Measurements from ENCODE around the gene RIMS3.

Gene RIMS3

GRCh38 chr1:40661678-40662077 lies 3.8 kb downstream of the RIMS3 start:
- no peaks in the 10 kb centered on the region for H3K27me3 ChIP-seq (ENCODE audit: insufficient read depth, insufficient read length)
- no peak for TF ChIP-seq SUZ12 (IDR thresholded peaks at IDR 0.05; ENCODE audit: extremely low read depth, insufficient read depth, insufficient read length)
- TF ChIP-seq YY1 (IDR thresholded peaks at IDR 0.05; ENCODE audit: insufficient read depth, insufficient read length), result no peak
- no peak for TF ChIP-seq ZNF274 (IDR thresholded peaks at IDR 0.05; ENCODE audit: low read depth, low read length)
- H3K4me1 ChIP-seq (ENCODE audit: insufficient read depth, insufficient read length), result peaks cover 29% of the 10 kb centered on the region
- no peak for DNase-seq (ENCODE audit: low read depth, low spot score)
- no peaks in the 10 kb centered on the region for H3K36me3 ChIP-seq (ENCODE audit: insufficient read depth, insufficient read length, low read length)
- H3K4me3 ChIP-seq (ENCODE audit: insufficient read length, low read depth), result no peak overlapping the region
- no peaks in the 10 kb centered on the region for H3K9me3 ChIP-seq (ENCODE audit: insufficient read depth, low read length)
- H3K9ac ChIP-seq (ENCODE audit: insufficient read length, low read depth), result no peak overlapping the region

GRCh38 chr1:40659649-40659947 lies 5.9 kb downstream of the RIMS3 start:
- TF ChIP-seq ZNF274 (IDR thresholded peaks at IDR 0.05; ENCODE audit: low read depth, low read length) (no peak), SUZ12 (IDR thresholded peaks at IDR 0.05; ENCODE audit: extremely low read depth, insufficient read depth, insufficient read length) (no peak), YY1 (IDR thresholded peaks at IDR 0.05; ENCODE audit: insufficient read depth, insufficient read length) (no peak)
- Histone ChIP-seq H3K4me1 (ENCODE audit: insufficient read depth, insufficient read length) (peaks cover 32% of the 10 kb centered on the region), H3K9ac (ENCODE audit: insufficient read length, low read depth) (no peak overlapping the region), H3K4me3 (ENCODE audit: insufficient read length, low read depth) (no peak overlapping the region), H3K27me3 (ENCODE audit: insufficient read depth, insufficient read length) (no peaks in the 10 kb centered on the region), H3K36me3 (ENCODE audit: insufficient read depth, insufficient read length, low read length) (no peaks in the 10 kb centered on the region), H3K9me3 (ENCODE audit: insufficient read depth, low read length) (no peaks in the 10 kb centered on the region)
- no peak for DNase-seq (ENCODE audit: low read depth, low spot score)

DNA sequence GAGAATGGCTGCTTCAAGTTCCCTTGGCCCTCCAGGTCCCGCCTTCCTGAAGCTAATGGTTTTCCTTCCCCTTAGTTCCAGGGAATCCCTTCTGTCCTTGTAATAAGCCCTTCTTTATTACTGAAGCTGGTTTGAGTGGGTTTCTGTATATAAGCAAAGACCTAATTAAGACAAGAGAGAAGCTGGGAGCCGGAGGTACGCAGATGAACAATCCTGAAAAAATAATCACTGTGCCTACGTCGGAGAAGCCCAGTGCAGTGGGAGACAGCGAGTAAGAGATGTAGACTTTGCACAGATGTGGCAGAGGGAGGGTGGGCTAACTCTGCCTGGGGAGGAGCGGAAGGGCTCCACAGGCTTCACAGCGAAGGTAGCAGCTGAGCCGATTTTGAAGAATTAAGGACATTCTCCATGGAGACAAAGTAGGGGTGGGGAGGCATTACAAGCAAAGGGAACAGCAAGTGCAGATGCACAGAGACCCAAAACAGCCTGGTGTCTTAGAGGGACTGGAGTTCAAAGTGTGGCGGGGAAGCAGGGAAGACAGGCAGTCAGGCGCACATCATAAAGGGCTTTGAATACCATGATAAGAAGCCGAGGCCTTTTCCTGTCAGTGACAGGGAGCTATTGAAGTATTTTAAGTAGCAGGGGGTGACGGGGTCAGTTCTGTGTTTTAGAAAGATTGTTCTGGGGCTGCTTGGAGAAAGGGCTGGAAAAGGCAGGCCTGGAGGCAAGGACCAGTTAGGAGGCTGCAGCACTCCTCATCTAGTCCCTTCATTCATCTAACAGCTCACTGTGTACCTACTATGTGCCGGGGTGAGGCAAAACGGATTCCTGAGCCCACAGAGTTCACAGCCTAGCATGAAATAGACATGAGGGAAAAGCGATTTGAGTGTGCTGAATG lies 6.5 kb downstream of the RIMS3 start:
- Histone ChIP-seq H3K4me3 (ENCODE audit: insufficient read length, low read depth) (no peak overlapping the region), H3K36me3 (ENCODE audit: insufficient read depth, insufficient read length, low read length) (no peaks in the 10 kb centered on the region), H3K27me3 (ENCODE audit: insufficient read depth, insufficient read length) (no peaks in the 10 kb centered on the region), H3K9ac (ENCODE audit: insufficient read length, low read depth) (no peak overlapping the region), H3K4me1 (ENCODE audit: insufficient read depth, insufficient read length) (peaks cover 31% of the 10 kb centered on the region), H3K9me3 (ENCODE audit: insufficient read depth, low read length) (no peaks in the 10 kb centered on the region)
- DNase-seq (ENCODE audit: low read depth, low spot score), result no peak
- TF ChIP-seq ZNF274 (IDR thresholded peaks at IDR 0.05; ENCODE audit: low read depth, low read length), result no peak
- TF ChIP-seq YY1 (IDR thresholded peaks at IDR 0.05; ENCODE audit: insufficient read depth, insufficient read length), result no peak
- TF ChIP-seq SUZ12 (IDR thresholded peaks at IDR 0.05; ENCODE audit: extremely low read depth, insufficient read depth, insufficient read length), result no peak

GRCh38 chr1:40657046-40657445 lies 8.4 kb downstream of the RIMS3 start:
- H3K9ac ChIP-seq (ENCODE audit: insufficient read length, low read depth), result no peak overlapping the region
- TF ChIP-seq SUZ12 (IDR thresholded peaks at IDR 0.05; ENCODE audit: extremely low read depth, insufficient read depth, insufficient read length), result no peak
- no peak for TF ChIP-seq YY1 (IDR thresholded peaks at IDR 0.05; ENCODE audit: insufficient read depth, insufficient read length)
- TF ChIP-seq ZNF274 (IDR thresholded peaks at IDR 0.05; ENCODE audit: low read depth, low read length), result no peak
- no peak overlapping the region for H3K4me3 ChIP-seq (ENCODE audit: insufficient read length, low read depth)
- no peaks in the 10 kb centered on the region for H3K27me3 ChIP-seq (ENCODE audit: insufficient read depth, insufficient read length)
- no peaks in the 10 kb centered on the region for H3K36me3 ChIP-seq (ENCODE audit: insufficient read depth, insufficient read length, low read length)
- no peaks in the 10 kb centered on the region for H3K9me3 ChIP-seq (ENCODE audit: insufficient read depth, low read length)
- H3K4me1 ChIP-seq (ENCODE audit: insufficient read depth, insufficient read length), result peaks cover 23% of the 10 kb centered on the region
- no peak for DNase-seq (ENCODE audit: low read depth, low spot score)

GRCh38 chr1:40653851-40654537 lies 11.5 kb downstream of the RIMS3 start:
- Histone ChIP-seq H3K9ac (ENCODE audit: insufficient read length, low read depth) (peak overlapping the region; percentile 63), H3K9me3 (ENCODE audit: insufficient read depth, low read length) (no peaks in the 10 kb centered on the region), H3K4me3 (ENCODE audit: insufficient read length, low read depth) (peak overlapping the region; percentile 40), H3K4me1 (ENCODE audit: insufficient read depth, insufficient read length) (peaks cover 30% of the 10 kb centered on the region), H3K27me3 (ENCODE audit: insufficient read depth, insufficient read length) (no peaks in the 10 kb centered on the region), H3K36me3 (ENCODE audit: insufficient read depth, insufficient read length, low read length) (no peaks in the 10 kb centered on the region)
- TF ChIP-seq YY1 (IDR thresholded peaks at IDR 0.05; ENCODE audit: insufficient read depth, insufficient read length), result no peak
- no peak for TF ChIP-seq SUZ12 (IDR thresholded peaks at IDR 0.05; ENCODE audit: extremely low read depth, insufficient read depth, insufficient read length)
- no peak for TF ChIP-seq ZNF274 (IDR thresholded peaks at IDR 0.05; ENCODE audit: low read depth, low read length)
- DNase-seq (ENCODE audit: low read depth, low spot score), result no peak

DNA sequence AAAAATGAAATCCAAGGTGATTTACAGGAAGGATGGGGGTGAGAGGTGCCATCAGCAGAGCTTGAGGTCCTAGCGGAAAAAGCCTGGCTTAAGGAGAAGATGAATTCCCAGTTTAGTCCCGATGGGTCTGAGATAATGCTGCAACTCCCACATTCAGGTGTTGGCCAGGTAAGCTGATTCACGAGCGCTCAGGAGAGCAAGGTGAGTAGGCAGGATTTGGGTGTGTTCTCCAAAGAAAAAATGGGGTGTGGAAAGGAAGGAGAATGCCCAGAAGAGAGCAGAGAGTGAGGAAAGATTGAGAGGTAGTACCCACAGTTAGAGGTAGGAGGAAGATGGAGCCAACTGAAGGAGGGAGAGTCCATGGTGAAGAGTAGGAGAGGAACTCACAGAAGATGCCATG lies 12.5 kb downstream of the RIMS3 start:
- no peak for TF ChIP-seq SUZ12 (IDR thresholded peaks at IDR 0.05; ENCODE audit: extremely low read depth, insufficient read depth, insufficient read length)
- TF ChIP-seq ZNF274 (IDR thresholded peaks at IDR 0.05; ENCODE audit: low read depth, low read length), result no peak
- no peak for TF ChIP-seq YY1 (IDR thresholded peaks at IDR 0.05; ENCODE audit: insufficient read depth, insufficient read length)
- Histone ChIP-seq H3K9ac (ENCODE audit: insufficient read length, low read depth) (no peak overlapping the region), H3K4me3 (ENCODE audit: insufficient read length, low read depth) (no peak overlapping the region), H3K36me3 (ENCODE audit: insufficient read depth, insufficient read length, low read length) (no peaks in the 10 kb centered on the region), H3K9me3 (ENCODE audit: insufficient read depth, low read length) (no peaks in the 10 kb centered on the region), H3K4me1 (ENCODE audit: insufficient read depth, insufficient read length) (peaks cover 30% of the 10 kb centered on the region), H3K27me3 (ENCODE audit: insufficient read depth, insufficient read length) (no peaks in the 10 kb centered on the region)
- no peak for DNase-seq (ENCODE audit: low read depth, low spot score)

- Histone ChIP-seq H3K27me3 (ENCODE audit: insufficient read depth, insufficient read length) (no peaks in the 10 kb centered on the region), H3K9me3 (ENCODE audit: insufficient read depth, low read length) (no peaks in the 10 kb centered on the region), H3K4me1 (ENCODE audit: insufficient read depth, insufficient read length) (peaks cover 30% of the 10 kb centered on the region), H3K9ac (ENCODE audit: insufficient read length, low read depth) (no peak overlapping the region), H3K4me3 (ENCODE audit: insufficient read length, low read depth) (no peak overlapping the region), H3K36me3 (ENCODE audit: insufficient read depth, insufficient read length, low read length) (no peaks in the 10 kb centered on the region)
- TF ChIP-seq SUZ12 (IDR thresholded peaks at IDR 0.05; ENCODE audit: extremely low read depth, insufficient read depth, insufficient read length) (no peak), YY1 (IDR thresholded peaks at IDR 0.05; ENCODE audit: insufficient read depth, insufficient read length) (no peak), ZNF274 (IDR thresholded peaks at IDR 0.05; ENCODE audit: low read depth, low read length) (no peak)
- no peak for DNase-seq (ENCODE audit: low read depth, low spot score)
Observed at GRCh38 chr1:40652468-40652867, 13.0 kb downstream of the RIMS3 start.
